ENCODE data around the gene RBFOX2. TPM values are rescaled to one million over a fixed set of nuclear protein-coding genes. Genes with fewer than 3 reads are reported as not detected.
A peak's percentile ranks its signal among the peaks of the same experiment; 100 is the strongest.
"Not testable (repeated sequence)": the region's sequence is repeated elsewhere in the genome, so short reads cannot be mapped to it uniquely, and the experiment has no call there.

RBFOX2 gene
- polyA plus RNA-seq, 1 donor, result 143 TPM

DNA sequence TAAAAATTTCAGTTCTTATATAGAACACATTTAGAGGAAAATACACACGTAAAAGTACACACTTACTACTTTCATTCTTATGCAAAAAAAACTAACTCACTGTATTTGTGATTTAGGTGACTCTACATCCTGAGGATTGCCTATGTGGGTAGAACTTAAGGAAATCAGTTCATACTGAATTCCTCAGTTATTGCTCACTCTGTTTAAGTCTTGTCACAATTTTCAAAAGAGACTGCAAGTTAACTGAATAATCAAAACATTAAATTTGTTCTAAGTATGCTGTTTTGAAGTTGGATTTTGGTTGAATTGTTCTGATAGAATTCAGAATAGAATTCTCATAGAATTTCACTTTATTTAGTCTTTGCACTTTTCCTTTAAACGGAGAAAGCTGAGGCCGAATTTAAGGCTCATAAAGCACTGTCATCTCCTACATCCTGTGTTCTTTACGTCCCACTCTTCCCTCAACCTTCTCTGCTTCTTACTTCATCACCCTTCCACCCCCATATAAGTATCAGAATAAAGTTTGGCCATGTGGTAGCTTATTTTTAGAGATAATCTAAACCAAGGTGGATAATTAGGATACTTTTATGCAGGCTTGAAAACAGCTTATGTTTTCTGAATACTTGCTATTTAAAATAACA lies 251.2 kb downstream of the RBFOX2 start:
- no peak for DNase-seq

GRCh38 chr22:35775339-35775738 lies 253.3 kb downstream of the RBFOX2 start:
- DNase-seq, result no peak

DNA sequence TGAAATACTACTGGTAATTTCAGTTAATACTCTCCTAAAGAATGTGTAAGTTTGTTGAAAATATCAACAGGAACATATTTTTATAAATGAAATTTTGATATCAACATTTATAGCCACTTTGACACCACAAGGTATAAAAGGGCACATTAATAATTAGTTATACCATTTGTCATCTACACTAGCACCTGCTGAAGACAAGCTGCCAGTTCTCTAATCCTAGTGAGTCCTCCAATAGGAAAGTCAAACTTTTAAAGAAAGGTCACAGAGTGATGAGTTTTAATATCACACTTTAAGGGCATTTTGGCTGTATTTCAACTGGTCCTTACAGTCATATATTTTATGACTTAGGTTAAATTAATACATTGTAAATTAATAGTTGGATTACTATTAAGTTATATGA lies 258.6 kb downstream of the RBFOX2 start:
- no peak for DNase-seq

DNA sequence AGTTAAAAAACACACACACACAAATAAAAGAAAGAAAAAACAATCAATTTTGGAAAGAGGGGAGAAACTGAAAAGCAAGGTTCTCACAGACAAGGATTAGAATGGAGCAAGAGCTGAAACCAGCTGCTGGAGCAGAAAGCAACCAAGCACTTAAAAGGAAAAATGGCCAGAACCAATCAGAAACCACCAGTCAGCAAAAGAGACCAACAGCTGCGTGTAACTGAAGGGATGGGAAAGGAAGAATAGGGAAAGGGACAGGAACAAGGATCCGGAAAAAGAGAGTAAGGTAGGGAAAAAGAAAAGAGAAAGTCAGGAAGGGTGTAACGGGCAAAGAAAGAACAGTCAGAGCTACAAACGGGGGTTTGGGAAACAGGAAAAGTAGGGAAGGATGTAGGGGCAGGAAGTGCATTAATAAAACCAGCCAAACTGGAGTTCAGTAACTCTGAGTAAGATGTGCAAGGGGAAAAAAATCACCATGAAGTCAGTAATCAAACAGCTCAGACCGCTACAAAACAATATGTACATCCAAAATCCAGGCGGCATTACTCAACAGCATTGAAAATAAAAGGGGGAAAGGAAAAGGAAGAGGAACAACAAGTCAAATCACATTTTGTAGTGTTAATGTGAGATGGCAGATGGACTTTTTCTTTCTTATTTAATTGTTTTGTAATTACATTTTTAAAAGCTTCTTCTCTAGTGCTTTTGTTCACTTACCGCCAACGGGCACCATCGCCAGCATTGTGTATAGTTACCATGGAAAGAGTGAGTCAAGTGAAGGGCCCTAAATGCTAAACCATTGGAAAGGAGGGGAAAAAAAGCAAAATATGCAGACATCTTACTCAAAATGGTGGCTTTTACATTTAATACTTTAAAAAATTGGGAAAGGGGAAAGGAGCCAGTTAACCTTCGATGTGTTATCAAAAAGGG lies 261.7 kb downstream of the RBFOX2 start:
- no peak for DNase-seq

DNA sequence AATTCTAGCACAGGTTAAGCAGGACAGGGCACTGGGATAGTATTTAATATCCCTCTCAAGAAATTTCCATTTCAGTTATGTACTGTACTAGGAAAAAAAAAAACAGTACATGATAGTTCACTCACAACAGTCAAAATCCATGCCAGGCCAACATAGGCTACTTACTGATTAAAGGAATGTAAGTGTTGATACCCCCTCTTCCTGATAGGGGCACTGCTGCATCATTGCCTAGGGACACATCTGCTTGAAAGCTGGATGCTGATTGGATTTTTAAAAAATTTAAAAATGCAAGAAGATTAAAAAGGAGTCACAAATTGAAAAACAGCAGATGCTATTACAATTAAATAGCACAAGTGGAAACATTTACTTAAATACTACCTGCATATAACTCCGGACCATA lies 267.6 kb downstream of the RBFOX2 start:
- no peak for DNase-seq

DNA sequence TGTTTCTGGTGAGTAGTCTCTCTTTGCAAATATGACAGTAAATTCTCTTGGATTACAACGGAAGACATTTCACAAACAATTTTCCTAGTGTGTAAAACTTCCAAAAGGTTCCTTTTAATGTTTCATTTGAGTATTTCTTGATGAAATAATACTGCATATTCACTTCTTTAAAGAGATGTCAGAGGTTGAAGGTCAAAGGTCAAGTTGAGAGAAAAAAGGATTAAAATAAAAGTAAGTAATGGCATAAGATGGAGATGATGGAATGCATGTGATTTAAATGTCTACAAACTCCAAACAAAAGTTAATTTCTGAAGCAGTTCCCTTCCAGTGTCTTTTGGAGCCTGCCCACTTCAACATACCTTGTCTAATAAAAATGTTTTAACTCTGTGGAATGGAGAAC lies 270.2 kb downstream of the RBFOX2 start:
- no peak for DNase-seq

DNA sequence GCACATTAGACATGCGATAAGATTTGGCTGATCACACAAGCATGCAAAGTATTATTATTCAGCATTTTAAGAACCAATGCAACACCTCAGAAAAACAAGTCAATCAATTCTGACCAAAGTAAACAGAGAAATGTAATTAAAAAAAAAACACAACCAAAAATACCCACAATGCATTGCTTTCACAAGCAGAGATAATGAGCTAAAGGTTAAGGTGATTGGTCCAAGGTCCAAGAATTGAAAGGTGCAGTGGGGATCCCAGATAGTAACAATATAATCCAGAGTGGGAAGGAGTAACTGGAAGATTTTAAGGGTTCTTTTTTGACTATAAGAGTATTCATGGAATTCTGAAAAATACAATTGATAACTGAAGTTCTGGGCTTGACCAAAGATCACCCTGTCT lies 271.9 kb downstream of the RBFOX2 start:
- DNase-seq, result no peak

DNA sequence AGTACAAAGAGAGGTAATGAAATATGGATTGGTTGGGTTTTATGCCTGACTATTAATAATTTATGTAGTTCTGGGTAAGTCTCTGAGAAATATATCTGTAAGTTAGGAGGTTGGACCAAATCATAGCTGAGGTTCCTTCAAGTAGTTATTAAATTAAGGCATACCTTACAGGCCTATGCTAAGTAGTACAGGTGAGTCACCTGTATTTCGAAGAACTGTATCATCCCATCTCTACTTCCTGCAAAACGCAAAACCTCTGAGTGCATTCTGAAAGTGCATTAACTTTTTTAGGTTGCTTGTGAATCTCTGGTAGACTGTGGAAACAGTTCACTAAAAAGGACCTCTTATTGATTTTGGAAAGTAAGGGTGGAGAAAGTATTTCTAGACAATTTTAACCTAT lies 273.9 kb downstream of the RBFOX2 start:
- no peak for DNase-seq

DNA sequence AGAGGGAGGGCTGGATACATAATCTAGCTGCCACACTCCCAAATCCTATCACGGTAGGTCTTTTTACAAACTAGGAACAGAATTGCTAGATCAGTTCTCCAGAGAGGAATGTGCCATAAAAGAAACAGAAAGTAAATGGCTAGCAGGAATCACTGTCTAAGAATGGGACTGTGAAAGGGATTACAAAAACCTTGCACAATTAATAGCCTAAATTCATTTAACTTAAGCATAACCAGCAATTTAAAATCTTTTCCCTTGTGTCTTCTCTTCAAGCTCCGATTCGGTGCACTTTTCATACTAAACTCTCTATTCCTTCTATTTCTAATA lies 275.8 kb downstream of the RBFOX2 start:
- no peak for DNase-seq

GRCh38 chr22:35752006-35752862 lies 276.4 kb downstream of the RBFOX2 start:
- no peak for DNase-seq

- peak; percentile 35 for DNase-seq
Observed at GRCh38 chr22:35749808-35750207, 278.8 kb downstream of the RBFOX2 start.

DNA sequence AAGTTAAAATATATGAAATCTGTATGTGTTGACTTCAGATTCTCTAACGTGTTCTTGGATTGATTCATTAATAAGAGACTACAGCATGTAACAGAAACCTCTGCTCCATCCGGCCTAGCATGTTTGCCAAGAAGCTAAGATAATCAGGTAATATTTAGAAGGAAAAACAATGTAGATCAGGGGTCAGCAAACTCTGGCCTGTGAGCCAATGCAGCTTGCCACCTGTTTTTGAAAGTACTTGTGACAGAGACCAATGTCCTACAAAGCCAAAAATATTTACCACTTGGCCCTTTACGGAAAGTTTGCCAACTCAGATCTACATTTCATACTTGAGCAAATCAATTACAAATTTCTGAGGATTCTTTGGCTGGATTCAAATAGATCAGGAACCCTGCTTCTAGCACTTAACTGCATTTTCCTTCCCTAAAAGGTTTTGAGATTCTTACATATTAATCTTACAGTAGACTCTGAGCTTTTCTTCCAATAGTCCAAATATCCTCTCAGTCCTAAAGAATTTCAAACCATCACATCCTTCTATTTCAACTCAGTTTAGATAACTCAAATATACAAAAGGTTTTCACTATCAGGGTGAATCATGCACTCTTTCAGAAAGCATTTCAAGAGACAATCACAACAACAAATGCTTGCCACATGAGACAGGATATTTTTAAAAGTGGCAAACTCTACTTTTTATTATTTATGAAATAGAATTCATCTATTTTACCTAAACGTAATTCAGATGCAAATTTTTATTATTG lies 281.5 kb downstream of the RBFOX2 start:
- DNase-seq, result no peak

GRCh38 chr22:35746248-35746647 lies 282.4 kb downstream of the RBFOX2 start:
- DNase-seq, result no peak

DNA sequence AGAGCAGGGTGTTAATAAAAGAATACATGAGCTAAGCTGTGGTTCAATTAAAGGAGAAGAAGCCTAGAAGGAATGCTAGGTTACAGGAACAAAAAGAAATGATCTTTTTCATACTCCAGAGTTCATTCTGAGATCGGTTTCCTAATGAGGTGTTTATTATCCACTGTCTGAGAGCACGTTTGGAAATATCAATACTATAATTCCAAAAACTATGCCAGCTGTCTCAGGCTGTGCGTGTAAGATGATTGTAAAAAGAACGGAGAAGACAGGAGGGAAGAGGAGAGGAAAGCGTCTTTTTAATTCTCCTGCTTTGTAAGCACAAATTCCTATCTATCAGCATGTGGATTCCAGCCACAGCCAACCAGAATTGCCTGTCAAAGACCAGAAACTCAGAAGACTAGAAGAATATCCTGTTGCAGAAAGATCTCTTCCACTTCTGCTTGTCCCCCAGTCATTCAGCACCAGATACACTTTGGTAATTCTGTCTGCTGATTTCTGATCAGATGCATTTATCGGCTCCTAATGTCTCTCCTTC lies 285.2 kb downstream of the RBFOX2 start:
- no peak for DNase-seq

- DNase-seq, result no peak
Observed at GRCh38 chr22:35742342-35743100, 286.1 kb downstream of the RBFOX2 start.

- DNase-seq, result no peak
Observed at GRCh38 chr22:35740616-35741015, 288.0 kb downstream of the RBFOX2 start.

DNA sequence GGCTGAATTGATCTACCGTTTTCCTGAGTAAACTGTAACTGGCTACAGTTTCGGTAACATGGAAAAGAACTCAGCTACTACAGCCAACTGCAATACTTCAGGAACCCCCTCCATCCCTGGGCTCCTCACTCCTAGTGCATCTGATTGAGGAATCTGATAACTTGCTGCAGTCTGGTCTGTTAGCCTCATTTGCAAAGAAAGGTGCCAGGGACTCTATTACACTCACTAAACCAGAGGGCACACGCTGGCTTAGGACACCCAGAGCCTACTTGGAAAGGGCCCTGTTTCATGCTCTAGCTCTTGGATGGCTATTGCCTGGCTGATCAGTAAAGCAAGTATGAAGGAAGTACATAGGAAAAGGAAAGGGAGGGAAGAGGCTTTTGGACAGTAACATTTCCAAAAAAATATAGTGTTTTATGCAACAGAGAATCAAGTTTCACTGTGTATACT lies 288.7 kb downstream of the RBFOX2 start:
- DNase-seq, result no peak

- no peak for DNase-seq
Observed at GRCh38 chr22:35739076-35739930, 289.3 kb downstream of the RBFOX2 start.

GRCh38 chr22:35737886-35738285 lies 290.7 kb downstream of the RBFOX2 start:
- DNase-seq, result not testable (repeated sequence)

DNA sequence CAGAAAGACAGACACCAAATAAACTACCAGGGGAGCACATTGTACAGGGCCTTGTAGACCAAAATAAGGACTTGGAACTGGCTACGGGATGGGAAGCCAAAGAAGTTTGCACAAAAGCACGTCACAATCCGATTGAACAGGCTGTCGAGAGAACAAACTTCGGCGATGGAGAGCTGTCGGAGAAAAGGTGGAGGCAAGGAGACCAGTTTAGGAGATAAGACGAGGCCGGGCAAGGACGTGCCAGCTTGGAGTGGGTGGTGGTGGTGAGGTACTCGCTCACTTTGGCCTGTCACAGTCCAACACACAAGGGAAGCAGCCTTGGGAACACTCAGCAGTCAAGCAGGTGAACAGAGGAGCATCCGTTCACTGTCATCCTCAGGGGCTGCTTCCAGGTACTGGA lies 291.9 kb downstream of the RBFOX2 start:
- DNase-seq, result no peak

All from left kidney (tissue), 2 donors.